Activated T-cell treated with anti-CD3 and anti-CD28 coated beads for 24 hours (primary cell): ENCODE data around the gene FIGNL1.
A peak's percentile ranks its signal among the peaks of the same experiment; 100 is the strongest.

ENCODE experiments used
- DNase-seq: peaks from one replicate; pipeline ENCODE4 v3.0.0-alpha.2; 2020; ENCODE audit warnings: low read depth

Gene FIGNL1

GRCh38 chr7:50449881-50450589 is at the start of gene FIGNL1:
TSS of gene FIGNL1 (minus strand) at chr7:50450350. CDS start at chr7:50447287, 3,063 bp downstream.
- DNase-seq: peak; percentile 79

GRCh38 chr7:50499092-50499491 is 48.9 kb upstream of the FIGNL1 start:
- DNase-seq: no peak

GRCh38 chr7:50497968-50498367 is 47.8 kb upstream of the FIGNL1 start:
- no peak for DNase-seq

- DNase-seq: no peak
These were observed 47.0 kb upstream of the FIGNL1 start for GRCh38 chr7:50497068-50497642.

GRCh38 chr7:50496569-50496968 is 46.4 kb upstream of the FIGNL1 start:
- DNase-seq: no peak

GRCh38 chr7:50495746-50496145 is 45.6 kb upstream of the FIGNL1 start:
- no peak for DNase-seq

- DNase-seq: no peak
These were observed 42.8 kb upstream of the FIGNL1 start for GRCh38 chr7:50492770-50493519.

GRCh38 chr7:50491943-50492342 is 41.8 kb upstream of the FIGNL1 start:
- no peak for DNase-seq

GRCh38 chr7:50491209-50491608 is 41.1 kb upstream of the FIGNL1 start:
- DNase-seq: no peak

- no peak for DNase-seq
These were observed 38.2 kb upstream of the FIGNL1 start for GRCh38 chr7:50488379-50488778.

GRCh38 chr7:50486512-50486911 is 36.4 kb upstream of the FIGNL1 start:
- no peak for DNase-seq

GRCh38 chr7:50481867-50482266 is 31.7 kb upstream of the FIGNL1 start:
- no peak for DNase-seq

GRCh38 chr7:50480797-50481196 is 30.6 kb upstream of the FIGNL1 start:
- DNase-seq: no peak

- no peak for DNase-seq
These were observed 29.8 kb upstream of the FIGNL1 start for GRCh38 chr7:50479743-50480517.

- DNase-seq: no peak
These were observed 27.5 kb upstream of the FIGNL1 start for GRCh38 chr7:50477640-50478039.

GRCh38 chr7:50476953-50477625 is 26.9 kb upstream of the FIGNL1 start:
- DNase-seq: no peak

GRCh38 chr7:50475340-50475739 is 25.2 kb upstream of the FIGNL1 start:
- no peak for DNase-seq

- no peak for DNase-seq
These were observed 24.4 kb upstream of the FIGNL1 start for GRCh38 chr7:50474382-50475160.

- DNase-seq: no peak
These were observed 23.4 kb upstream of the FIGNL1 start for GRCh38 chr7:50473531-50473930.

- no peak for DNase-seq
These were observed 22.3 kb upstream of the FIGNL1 start for GRCh38 chr7:50472427-50472826.

GRCh38 chr7:50471970-50472369 is 21.8 kb upstream of the FIGNL1 start:
- no peak for DNase-seq
